Gastroesophageal sphincter (tissue), 4 donors: ENCODE data around the gene GLI1. TPM values are rescaled to one million over a fixed set of nuclear protein-coding genes. Genes with fewer than 3 reads are reported as not detected.
"Not testable (repeated sequence)": the region's sequence is repeated elsewhere in the genome, so short reads cannot be mapped to it uniquely, and the experiment has no call there.

ENCODE experiments used
- ATAC-seq: fragments of 150-250 bp; one replicate; pipeline ENCODE4 v1.9.1; 2016; ENCODE audit warnings: mild to moderate bottlenecking, moderate library complexity
- H3K27ac ChIP-seq, 4 donors: fragments of 200-600 bp; sonication (generic) in 3 of 4; 1 replicate in 3 of 4; 2 replicates in 1 of 4; pipeline ENCODE4 v1.5.1; 2016 to 2019
- H3K27me3 ChIP-seq: fragments of 200-600 bp; sonication (generic); one replicate; pipeline ENCODE4 v1.5.1; 2019
- H3K36me3 ChIP-seq, 2 donors: fragments of 200-600 bp; sonication (generic); one replicate each; pipeline ENCODE4 v1.5.1; 2019; ENCODE audit warnings: control low read depth in 1 of 2
- H3K4me1 ChIP-seq, 3 donors: fragments of 200-600 bp; sonication (generic); 1 replicate in 2 of 3; 2 replicates in 1 of 3; pipeline ENCODE4 v1.5.1; 2016 to 2019; ENCODE audit warnings: control low read depth in 2 of 3
- H3K4me3 ChIP-seq, 2 donors: fragments of 200-600 bp; sonication (generic); one replicate each; pipeline ENCODE4 v1.5.1; 2019; ENCODE audit warnings: mild to moderate bottlenecking in 1 of 2, moderate library complexity in 1 of 2
- H3K9me3 ChIP-seq, 3 donors: fragments of 200-600 bp; sonication (generic); one replicate each; pipeline ENCODE4 v1.5.1; 2017 to 2019; ENCODE audit warnings: control low read depth in 2 of 3
- EP300 ChIP-seq: sonication (generic); formaldehyde crosslinking; IDR thresholded peaks from one replicate; pipeline ENCODE4 v1.6.1; 2017; ENCODE audit warnings: antibody characterized with exemption, mild to moderate bottlenecking
- POLR2A ChIP-seq, 2 donors: fragments of 450-650 bp; IDR thresholded peaks; one replicate each; pipeline ENCODE4 v1.6.1; 2017; ENCODE audit warnings: antibody characterized with exemption in 2 of 2, mild to moderate bottlenecking in 2 of 2, moderate library complexity in 1 of 2
- POLR2AphosphoS5 ChIP-seq: sonication (generic); formaldehyde crosslinking; IDR thresholded peaks from one replicate; pipeline ENCODE4 v1.6.1; 2017; ENCODE audit warnings: antibody characterized with exemption
- WGBS, 2 donors: methylation state at CpG; one replicate each; pipeline ENCODE4 v1.1.5; 2018; ENCODE audit warnings: low coverage in 1 of 2; 5-methylcytosine and 5-hydroxymethylcytosine counted together
- total RNA-seq, 4 donors: library from RNA; depleted of rRNA; stranded (reverse); fragments of >200 nt; gene quantifications; one replicate each; pipeline ENCODE4 v1.1.0, GENCODE V29; 2016
- TF ChIP-seq, protein P1 (sequence below), 4 experiments: fragments of 200-600 bp in 2 of 4; fragments of 450-650 bp in 2 of 4; sonication (generic) in 1 of 4; IDR thresholded peaks; one replicate each; pipeline ENCODE4 v1.5.1; 2017 to 2019; ENCODE audit warnings: antibody characterized with exemption in 4 of 4, mild to moderate bottlenecking in 2 of 4, moderate library complexity in 2 of 4

Gene GLI1
- total RNA-seq, 4 donors from 2014 or later, result 0.15 to 3.6 (median 0.30) TPM

- Histone ChIP-seq H3K36me3 (peaks cover 0 to 92% of the 10 kb centered on the region in 2 donors), H3K27me3 (no peaks in the 10 kb centered on the region), H3K4me1 (no peaks in the 10 kb centered on the region), H3K9me3 (no peaks in the 10 kb centered on the region), H3K4me3 (no peak overlapping the region), H3K27ac (no peak overlapping the region)
- no peak for ATAC-seq
- TF ChIP-seq EP300 (no peak), POLR2A (IDR thresholded peaks at IDR 0.05) (no peak), POLR2AphosphoS5 (no peak)
- TF ChIP-seq, protein P1, sequence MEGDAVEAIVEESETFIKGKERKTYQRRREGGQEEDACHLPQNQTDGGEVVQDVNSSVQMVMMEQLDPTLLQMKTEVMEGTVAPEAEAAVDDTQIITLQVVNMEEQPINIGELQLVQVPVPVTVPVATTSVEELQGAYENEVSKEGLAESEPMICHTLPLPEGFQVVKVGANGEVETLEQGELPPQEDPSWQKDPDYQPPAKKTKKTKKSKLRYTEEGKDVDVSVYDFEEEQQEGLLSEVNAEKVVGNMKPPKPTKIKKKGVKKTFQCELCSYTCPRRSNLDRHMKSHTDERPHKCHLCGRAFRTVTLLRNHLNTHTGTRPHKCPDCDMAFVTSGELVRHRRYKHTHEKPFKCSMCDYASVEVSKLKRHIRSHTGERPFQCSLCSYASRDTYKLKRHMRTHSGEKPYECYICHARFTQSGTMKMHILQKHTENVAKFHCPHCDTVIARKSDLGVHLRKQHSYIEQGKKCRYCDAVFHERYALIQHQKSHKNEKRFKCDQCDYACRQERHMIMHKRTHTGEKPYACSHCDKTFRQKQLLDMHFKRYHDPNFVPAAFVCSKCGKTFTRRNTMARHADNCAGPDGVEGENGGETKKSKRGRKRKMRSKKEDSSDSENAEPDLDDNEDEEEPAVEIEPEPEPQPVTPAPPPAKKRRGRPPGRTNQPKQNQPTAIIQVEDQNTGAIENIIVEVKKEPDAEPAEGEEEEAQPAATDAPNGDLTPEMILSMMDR (IDR thresholded peaks at IDR 0.05), result no peak
- 76% methylated on average over 3 of the region's 4 CpGs; no CpG with 5 or more reads in 1 of the 2 donors for WGBS, 2 donors
These were observed 39.0 kb downstream of the GLI1 start for GRCh38 chr12:57498571-57498970.

DNA sequence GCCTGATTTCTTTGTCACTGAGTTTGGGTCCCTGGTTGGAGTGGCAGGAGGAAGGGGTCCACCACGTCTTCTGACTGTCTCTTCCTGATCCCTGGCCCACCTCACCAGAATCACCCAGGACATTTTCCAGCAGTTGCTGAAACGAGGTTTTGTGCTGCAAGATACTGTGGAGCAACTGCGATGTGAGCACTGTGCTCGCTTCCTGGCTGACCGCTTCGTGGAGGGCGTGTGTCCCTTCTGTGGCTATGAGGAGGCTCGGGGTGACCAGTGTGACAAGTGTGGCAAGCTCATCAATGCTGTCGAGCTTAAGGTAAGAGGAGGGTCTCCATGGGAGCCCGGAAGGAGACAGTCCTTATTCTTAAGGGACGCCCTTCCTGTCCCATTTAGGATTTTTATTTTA lies 40.6 kb downstream of the GLI1 start:
- peaks cover 0 to 99% of the 10 kb centered on the region in 2 donors for H3K36me3 ChIP-seq
- no peak overlapping the region for H3K4me3 ChIP-seq
- TF ChIP-seq POLR2A (IDR thresholded peaks at IDR 0.05) (no peak), POLR2AphosphoS5 (no peak)
- TF ChIP-seq, protein P1 (IDR thresholded peaks at IDR 0.05), result no peak
- H3K4me1 ChIP-seq, result no peaks in the 10 kb centered on the region
- no peaks in the 10 kb centered on the region for H3K27me3 ChIP-seq
- no peak for ATAC-seq
- WGBS, 2 donors, result 92 to 96% methylated on average over 5 of the region's 11 CpGs
- no peak overlapping the region for H3K27ac ChIP-seq
- H3K9me3 ChIP-seq, result no peaks in the 10 kb centered on the region

DNA sequence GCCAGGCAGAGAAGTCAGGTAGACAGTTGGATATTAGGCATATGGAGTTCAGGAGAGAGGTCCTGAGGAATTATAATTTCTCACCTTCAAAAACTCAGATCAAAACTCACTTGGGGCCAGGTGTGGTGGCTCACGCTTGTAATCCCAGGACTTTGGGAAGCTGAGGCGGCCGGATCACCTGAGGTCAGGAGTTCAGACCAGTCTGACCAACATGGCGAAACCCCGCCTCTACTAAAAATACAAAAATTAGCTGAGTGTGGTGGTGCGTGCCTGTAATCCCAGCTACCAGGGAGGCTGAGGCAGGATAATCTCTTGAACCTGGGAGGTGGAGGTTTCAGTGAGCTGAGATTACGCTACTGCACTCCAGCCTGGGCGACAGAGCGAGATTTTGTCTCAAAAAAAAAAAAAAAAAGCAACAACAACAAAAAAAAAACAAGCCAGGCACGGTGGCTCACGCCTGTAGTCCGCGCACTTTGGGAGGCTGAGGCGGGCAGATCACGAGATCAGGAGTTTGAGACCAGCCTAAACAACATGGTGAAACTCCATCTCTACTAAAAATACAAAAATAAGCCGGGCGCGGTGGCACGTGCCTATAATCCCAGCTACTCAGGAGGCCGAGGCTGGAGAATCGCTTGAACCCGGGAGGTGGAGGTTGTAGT lies 42.9 kb downstream of the GLI1 start:
- ATAC-seq, H3K27me3 ChIP-seq, H3K9me3 ChIP-seq, H3K4me3 ChIP-seq, H3K27ac ChIP-seq, H3K4me1 ChIP-seq: not testable (repeated sequence)
- H3K36me3 ChIP-seq, result peaks cover 0 to 94% of the 10 kb centered on the region in 2 donors
- 87 to 96% methylated on average over 6 to 13 of the region's 22 CpGs for WGBS, 2 donors

- not testable (repeated sequence) for H3K4me1 ChIP-seq, H3K27me3 ChIP-seq, H3K27ac ChIP-seq, ATAC-seq, H3K4me3 ChIP-seq, H3K9me3 ChIP-seq
- H3K36me3 ChIP-seq, result peaks cover 0 to 89% of the 10 kb centered on the region in 2 donors
- 68 to 91% methylated on average over 1 to 3 of the region's 4 CpGs for WGBS, 2 donors
These were observed 47.0 kb downstream of the GLI1 start for GRCh38 chr12:57506541-57506940.

GRCh38 chr12:57507796-57508195 lies 48.2 kb downstream of the GLI1 start:
- H3K36me3 ChIP-seq, result peaks cover 0 to 89% of the 10 kb centered on the region in 2 donors
- not testable (repeated sequence) for ATAC-seq
- WGBS, 2 donors, result no CpG with 5 or more reads among the region's 28 CpGs

GRCh38 chr12:57511161-57511560 lies 51.6 kb downstream of the GLI1 start:
- no peak for ATAC-seq
- peaks cover 7 to 88% of the 10 kb centered on the region in 2 donors for H3K36me3 ChIP-seq

More at GRCh38 chr12:57507796-57508195, 48.2 kb downstream of the GLI1 start:
- not testable (repeated sequence) for H3K4me3 ChIP-seq, H3K4me1 ChIP-seq, H3K27ac ChIP-seq, H3K27me3 ChIP-seq, H3K9me3 ChIP-seq

More at GRCh38 chr12:57511161-57511560, 51.6 kb downstream of the GLI1 start:
- H3K27me3 ChIP-seq, result no peaks in the 10 kb centered on the region
- H3K9me3 ChIP-seq, result no peaks in the 10 kb centered on the region
- 75 to 95% methylated on average over 2 to 3 of the region's 4 CpGs for WGBS, 2 donors
- TF ChIP-seq EP300 (no peak), POLR2AphosphoS5 (no peak), POLR2A (IDR thresholded peaks at IDR 0.05) (no peak)
- TF ChIP-seq, protein P1 (IDR thresholded peaks at IDR 0.05), result no peak
- peaks cover 0 to 4% (median 0%) of the 10 kb centered on the region in 3 donors for H3K4me1 ChIP-seq
- H3K27ac ChIP-seq, result no peak overlapping the region
- H3K4me3 ChIP-seq, result no peak overlapping the region
